Measurements from ENCODE around the gene SMIM28.

SMIM28 gene

DNA sequence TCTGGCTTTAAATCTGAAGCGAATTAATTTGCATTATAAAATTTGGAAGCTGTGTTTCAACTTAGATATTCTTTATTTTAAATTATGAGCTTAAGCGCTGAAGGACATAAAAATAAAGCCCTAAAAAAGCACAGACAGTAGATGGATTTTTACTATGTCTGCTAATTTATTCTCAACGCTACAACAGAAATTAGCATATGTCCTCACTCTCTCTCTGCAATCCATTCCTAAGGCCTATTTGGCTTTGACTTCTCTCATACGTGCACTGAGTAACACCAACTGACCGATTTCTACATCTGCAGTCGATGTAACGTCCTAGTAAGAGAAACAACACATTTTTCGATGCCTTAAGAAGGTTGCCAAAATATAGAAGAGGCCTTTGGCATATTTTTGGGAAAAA, 50.0 kb downstream of the SMIM28 start:
- DNase-seq (ENCODE audit: extremely low read depth, low read depth) = no peak
- TF ChIP-seq, protein P1, sequence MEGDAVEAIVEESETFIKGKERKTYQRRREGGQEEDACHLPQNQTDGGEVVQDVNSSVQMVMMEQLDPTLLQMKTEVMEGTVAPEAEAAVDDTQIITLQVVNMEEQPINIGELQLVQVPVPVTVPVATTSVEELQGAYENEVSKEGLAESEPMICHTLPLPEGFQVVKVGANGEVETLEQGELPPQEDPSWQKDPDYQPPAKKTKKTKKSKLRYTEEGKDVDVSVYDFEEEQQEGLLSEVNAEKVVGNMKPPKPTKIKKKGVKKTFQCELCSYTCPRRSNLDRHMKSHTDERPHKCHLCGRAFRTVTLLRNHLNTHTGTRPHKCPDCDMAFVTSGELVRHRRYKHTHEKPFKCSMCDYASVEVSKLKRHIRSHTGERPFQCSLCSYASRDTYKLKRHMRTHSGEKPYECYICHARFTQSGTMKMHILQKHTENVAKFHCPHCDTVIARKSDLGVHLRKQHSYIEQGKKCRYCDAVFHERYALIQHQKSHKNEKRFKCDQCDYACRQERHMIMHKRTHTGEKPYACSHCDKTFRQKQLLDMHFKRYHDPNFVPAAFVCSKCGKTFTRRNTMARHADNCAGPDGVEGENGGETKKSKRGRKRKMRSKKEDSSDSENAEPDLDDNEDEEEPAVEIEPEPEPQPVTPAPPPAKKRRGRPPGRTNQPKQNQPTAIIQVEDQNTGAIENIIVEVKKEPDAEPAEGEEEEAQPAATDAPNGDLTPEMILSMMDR (IDR thresholded peaks at IDR 0.05; ENCODE audit: low read depth, low read length, missing control alignments) = no peak
- H3K4me3 ChIP-seq (replicated peaks; ENCODE audit: low read depth, low read length) = no peak overlapping the region

DNA sequence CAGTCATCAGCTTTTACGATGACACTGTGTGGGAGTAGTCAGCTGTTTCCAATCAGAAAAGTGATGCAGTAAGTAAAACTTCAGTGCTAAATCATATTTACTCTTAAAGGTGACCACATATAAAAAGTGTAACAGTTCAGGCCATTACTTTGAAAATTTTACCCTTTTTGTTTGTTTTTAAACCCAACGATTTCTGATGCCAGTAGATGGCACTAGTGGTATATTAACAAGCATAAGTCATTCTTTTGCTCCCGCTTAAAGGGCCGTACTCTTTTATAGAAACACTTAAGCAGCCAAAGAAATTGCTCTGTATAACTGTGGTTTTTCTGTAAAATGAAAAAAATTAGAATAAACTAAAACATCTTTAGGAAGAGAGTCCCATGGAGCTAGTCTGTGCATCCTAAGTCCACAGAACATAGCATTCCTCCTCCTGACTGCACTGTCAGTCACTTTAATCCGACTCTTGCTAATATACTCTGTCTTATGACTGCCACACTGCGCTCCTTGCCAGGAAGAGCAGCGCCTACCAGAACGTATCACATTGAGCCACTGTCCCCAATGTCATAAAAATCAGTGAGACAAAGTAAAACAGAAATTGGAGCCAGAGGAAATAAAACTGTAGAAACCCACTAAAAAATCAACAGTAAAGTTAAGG, 51.4 kb downstream of the SMIM28 start:
- H3K4me3 ChIP-seq (replicated peaks; ENCODE audit: low read depth, low read length) = no peak overlapping the region
- DNase-seq (ENCODE audit: extremely low read depth, low read depth) = peak; percentile 21
- TF ChIP-seq, protein P1 (IDR thresholded peaks at IDR 0.05; ENCODE audit: low read depth, low read length, missing control alignments) = peak; percentile 44

DNA sequence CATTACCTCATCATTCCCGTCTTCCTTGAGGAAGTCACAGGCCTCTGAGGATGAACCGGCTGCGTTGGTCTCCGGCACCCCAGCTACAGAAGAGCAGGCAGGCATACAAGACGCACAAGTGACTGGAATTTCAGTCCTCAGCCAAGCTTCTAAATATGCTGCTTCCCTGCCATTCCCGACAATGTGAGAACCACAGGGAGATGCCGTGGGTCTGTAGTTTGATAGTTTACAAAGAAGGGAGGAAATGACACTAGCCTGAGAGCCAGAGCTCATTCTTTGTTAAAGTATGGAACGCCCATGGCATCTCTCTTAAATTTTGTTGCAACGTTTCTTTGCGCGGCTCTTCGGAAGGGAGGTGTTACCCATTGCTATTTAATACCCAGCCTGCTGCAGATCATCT, 52.1 kb downstream of the SMIM28 start:
- DNase-seq (ENCODE audit: extremely low read depth, low read depth) = no peak
- no peak overlapping the region for H3K4me3 ChIP-seq (replicated peaks; ENCODE audit: low read depth, low read length)

DNA sequence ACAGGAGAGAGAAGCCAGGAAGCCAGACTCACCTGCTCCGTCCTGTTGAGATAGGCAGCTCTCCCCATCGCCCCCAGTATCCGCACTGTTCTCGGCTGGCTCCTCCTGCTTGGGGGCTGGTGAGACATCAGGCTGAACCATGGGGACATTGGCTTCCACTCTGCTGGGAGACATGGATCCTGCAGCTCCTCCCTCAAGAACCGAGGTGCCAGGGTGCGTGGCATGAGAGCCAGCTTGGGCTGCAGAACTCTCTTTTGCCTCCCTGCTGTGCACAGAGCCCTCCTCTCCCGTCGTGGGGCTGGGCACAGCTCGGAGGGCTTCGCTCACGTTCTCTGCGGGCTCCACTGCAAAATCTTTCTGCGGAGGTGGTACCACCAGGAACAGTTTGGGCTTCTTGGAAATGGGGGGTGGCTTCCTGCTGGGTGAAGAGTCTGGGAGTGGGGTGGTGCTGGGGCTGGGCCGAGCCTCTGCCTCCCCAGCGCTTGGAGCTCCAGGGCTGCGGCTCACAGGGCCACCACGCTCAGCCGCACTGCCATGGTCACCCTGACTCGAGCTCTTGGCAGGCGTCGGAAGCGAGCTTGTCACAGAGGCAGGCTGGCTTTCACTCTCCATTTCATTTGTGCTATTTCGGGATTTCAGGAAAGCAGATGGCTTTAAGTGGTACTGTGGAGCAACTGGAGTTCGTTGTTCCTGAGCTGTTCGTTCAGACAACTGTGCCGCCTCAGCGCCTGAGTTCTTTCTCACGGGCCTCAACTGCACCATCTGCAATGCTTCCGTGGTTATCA, 52.8 kb downstream of the SMIM28 start:
- no peak for DNase-seq (ENCODE audit: extremely low read depth, low read depth)

More for the DNA sequence above, 52.1 kb downstream of the SMIM28 start:
- TF ChIP-seq, protein P1 (IDR thresholded peaks at IDR 0.05; ENCODE audit: low read depth, low read length, missing control alignments) = no peak

DNA sequence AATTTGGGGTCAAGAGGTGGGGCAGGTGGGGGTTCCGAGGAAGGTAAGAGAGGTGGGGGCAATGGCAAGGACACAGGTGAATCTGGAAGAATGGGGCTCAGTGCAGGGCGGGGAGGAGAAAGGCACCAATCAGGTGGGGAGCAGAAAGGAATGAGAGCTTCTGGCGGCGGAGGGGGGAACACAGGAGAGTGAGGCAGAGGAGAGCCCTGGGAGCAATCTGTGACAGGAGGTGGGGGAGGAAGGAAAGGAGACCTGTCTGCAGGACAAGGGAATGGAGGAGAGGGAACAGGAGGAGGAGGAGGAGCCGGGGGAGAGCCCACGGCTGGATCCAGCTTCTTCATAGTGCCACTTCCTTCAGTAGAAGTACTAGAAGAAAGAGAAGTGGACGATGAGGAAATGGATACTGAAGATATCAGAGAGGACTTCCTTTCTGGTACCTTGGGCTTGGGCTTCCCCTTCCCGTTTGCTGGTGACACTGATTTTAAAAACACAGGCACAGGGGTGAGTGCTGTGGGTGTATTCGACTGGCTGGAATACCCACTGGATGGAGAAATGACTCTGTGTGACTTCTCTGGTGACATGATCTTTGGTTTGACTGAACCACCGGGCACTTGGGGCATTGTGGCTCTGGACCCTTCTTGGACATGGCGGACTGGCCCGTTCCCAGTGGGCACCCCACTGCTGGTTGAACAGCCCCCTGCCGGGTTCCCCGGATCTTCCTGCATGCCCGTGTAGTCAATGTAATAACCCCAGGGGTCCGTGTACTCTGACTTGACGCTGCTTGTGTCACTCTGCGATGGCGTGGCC, 53.8 kb downstream of the SMIM28 start:
- H3K4me3 ChIP-seq (replicated peaks; ENCODE audit: low read depth, low read length) = no peak overlapping the region
- TF ChIP-seq, protein P1 (IDR thresholded peaks at IDR 0.05; ENCODE audit: low read depth, low read length, missing control alignments) = no peak
- no peak for DNase-seq (ENCODE audit: extremely low read depth, low read depth)

More for the DNA sequence above, 52.8 kb downstream of the SMIM28 start:
- TF ChIP-seq, protein P1 (IDR thresholded peaks at IDR 0.05; ENCODE audit: low read depth, low read length, missing control alignments) = no peak
- H3K4me3 ChIP-seq (replicated peaks; ENCODE audit: low read depth, low read length) = no peak overlapping the region

DNA sequence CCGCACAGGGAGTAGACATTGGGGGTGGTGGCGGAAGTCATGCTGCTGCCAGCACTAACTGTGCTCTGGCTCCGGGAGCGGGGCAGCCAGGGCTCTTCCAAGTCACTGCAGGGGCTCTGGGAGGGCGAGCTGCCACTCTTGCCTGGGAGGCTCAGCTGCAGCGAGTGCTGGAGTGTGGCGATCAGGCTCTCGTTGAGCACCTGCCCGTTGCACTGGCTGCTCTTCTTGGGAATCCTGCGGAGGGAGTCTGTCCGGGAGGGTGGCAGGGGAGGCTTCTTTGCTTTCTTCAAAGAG, 54.3 kb downstream of the SMIM28 start:
- TF ChIP-seq, protein P1 (IDR thresholded peaks at IDR 0.05; ENCODE audit: low read depth, low read length, missing control alignments) = no peak
- H3K4me3 ChIP-seq (replicated peaks; ENCODE audit: low read depth, low read length) = no peak overlapping the region
- DNase-seq (ENCODE audit: extremely low read depth, low read depth) = no peak
